Smooth muscle cell of bladder (primary cell): ENCODE data around the gene ITIH2. TPM values are rescaled to one million over a fixed set of nuclear protein-coding genes. Genes with fewer than 3 reads are reported as not detected.

ENCODE experiments used
- total RNA-seq: library from RNA; depleted of rRNA; stranded (reverse); fragments of >200 nt; gene quantifications from 2 replicates; pipeline ENCODE4 v1.2.3, GENCODE V29; 2014

The ITIH2 gene, protein sequence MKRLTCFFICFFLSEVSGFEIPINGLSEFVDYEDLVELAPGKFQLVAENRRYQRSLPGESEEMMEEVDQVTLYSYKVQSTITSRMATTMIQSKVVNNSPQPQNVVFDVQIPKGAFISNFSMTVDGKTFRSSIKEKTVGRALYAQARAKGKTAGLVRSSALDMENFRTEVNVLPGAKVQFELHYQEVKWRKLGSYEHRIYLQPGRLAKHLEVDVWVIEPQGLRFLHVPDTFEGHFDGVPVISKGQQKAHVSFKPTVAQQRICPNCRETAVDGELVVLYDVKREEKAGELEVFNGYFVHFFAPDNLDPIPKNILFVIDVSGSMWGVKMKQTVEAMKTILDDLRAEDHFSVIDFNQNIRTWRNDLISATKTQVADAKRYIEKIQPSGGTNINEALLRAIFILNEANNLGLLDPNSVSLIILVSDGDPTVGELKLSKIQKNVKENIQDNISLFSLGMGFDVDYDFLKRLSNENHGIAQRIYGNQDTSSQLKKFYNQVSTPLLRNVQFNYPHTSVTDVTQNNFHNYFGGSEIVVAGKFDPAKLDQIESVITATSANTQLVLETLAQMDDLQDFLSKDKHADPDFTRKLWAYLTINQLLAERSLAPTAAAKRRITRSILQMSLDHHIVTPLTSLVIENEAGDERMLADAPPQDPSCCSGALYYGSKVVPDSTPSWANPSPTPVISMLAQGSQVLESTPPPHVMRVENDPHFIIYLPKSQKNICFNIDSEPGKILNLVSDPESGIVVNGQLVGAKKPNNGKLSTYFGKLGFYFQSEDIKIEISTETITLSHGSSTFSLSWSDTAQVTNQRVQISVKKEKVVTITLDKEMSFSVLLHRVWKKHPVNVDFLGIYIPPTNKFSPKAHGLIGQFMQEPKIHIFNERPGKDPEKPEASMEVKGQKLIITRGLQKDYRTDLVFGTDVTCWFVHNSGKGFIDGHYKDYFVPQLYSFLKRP
- not detected in 2 replicates for total RNA-seq

DNA sequence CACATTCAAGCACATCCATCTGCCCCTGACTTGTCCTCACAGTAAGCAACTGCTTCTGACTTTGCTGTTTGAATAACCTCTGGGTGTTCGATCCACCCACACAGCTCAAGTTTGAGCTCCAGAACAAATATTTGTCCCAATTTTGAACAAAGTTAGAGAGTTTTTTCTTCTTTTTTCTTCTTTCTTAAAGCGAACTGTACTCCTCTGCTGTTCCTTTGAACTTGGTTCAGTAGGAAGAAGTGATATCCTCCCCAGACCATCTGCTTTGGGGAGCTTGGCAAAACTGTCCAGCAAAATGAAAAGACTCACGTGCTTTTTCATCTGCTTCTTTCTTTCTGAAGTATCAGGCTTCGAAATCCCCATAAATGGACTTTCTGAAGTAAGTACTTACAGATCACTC, at the start of gene ITIH2:
Gene ITIH2, plus strand, starts transcription at position 177 of the 400 bp plus-strand sequence. Its CDS starts 119 bp downstream, at position 296.

DNA sequence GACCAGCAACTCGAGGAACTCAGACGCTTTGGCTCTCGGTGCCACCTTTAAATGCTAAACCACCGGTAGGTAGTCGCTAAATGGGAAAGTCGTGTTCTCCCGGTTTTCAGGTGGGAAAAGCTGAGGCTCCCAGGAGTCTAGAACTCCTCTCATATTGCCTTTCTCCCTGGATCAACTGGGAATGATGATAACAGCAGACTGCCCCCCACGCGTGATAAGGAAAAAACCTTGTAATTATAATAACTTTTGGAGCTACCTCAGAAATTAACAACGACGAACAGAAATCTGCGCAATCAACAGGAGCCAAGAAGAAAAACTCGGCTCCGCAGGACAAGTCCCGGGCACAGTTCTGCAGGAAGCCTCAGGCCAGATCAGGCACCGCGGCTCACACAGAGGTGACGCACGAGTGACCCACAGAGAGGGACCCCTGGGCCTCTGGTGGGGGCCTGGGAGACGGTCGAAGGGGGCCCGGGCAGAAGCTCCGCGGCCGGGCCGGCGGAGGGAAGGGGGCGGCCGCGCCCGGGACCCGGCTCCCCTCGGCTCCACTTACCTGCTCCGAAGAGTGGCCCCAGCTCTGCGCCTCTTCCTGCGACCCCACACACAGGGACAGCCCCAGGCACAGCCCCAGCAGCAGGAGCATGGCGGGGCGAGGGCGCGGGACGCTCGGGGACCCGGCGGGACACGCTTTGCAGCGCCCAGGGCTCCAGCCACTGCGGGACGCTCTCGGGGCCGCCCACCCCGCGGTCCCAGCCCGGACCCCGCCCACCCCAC, 36.7 kb upstream of the ITIH2 start, which contains the start of gene ITIH5:
Gene ITIH5, minus strand, starts transcription at position 714 of the 771 bp plus-strand sequence. Its CDS starts 74 bp downstream, at position 640.

DNA sequence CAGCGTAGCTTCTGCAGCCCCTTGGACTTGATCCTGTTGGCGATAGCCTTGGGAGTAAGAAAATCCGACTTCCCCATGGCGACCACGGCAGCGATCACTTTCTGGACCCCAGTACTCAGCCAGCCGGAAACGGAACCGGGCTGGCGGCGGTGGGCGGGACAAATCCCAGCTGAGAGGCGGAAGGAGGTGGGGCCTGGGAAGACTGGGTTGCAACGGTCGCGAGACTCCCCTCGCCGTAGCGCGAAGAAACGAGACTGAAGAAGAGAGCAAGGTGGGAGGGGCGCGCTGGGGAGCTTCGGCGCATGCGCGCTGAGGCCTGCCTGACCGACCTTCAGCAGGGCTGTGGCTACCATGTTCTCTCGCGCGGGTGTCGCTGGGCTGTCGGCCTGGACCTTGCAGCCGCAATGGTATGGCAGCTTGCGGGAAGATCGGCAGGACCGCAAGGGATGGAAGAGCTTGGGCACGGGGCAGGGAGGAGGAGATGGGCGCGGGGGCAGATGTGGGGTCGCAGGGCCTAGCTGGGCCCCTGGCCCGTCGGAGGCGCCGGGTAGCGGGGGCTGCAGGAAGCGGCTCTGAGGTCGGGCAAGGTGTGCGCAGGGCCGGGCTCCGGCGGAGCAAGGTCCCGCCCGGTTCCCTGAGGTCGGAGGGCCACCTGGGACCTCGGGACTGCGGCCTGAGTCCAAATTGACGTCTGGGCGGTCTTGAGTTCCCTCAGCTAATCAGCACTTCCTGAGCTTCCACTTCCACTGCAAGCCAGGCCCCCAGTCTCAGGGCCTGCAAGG, 84.9 kb downstream of the ITIH2 start, which contains the start of the genes ATP5F1C and KIN:
Gene ATP5F1C, plus strand, starts transcription at position 321 of the 782 bp plus-strand sequence. Its CDS starts 31 bp downstream, at position 352.
Gene KIN, minus strand, starts transcription at position 137 of the 782 bp plus-strand sequence. Its CDS starts 60 bp downstream, at position 77.

Other genes starting within 250 kb of the ITIH2 start
- gene ITIH5, start 36.4 kb upstream of the ITIH2 start, total RNA-seq: 1.1 and 3.0 TPM in 2 replicates
- gene KIN, start 84.7 kb downstream of the ITIH2 start, total RNA-seq: 6.0 and 7.0 TPM in 2 replicates
- 202 and 232 TPM in 2 replicates for gene ATP5F1C, start 84.9 kb downstream of the ITIH2 start, total RNA-seq
- 1.00 and 1.4 TPM in 2 replicates for gene TAF3, start 115.2 kb downstream of the ITIH2 start, total RNA-seq